HCT116 (cell line): Measurements from ENCODE around the gene HTR7. TPM values are rescaled to one million over a fixed set of nuclear protein-coding genes. Genes with fewer than 3 reads are reported as not detected.

ENCODE experiments used
- ATAC-seq: fragments of 200-7000 bp; cut with Tn5 transposase; 2 replicates; pipeline ENCODE4 v1.9.1; 2020; ENCODE audit warnings: mild to moderate bottlenecking, moderate library complexity
- BruUV-seq: library from RNA; stranded (reverse); fragments of 400-500 nt; replicated peaks from 2 replicates; lab custom pipeline; 2021; lab: Mats Ljungman, UMichigan
- CTCF ChIA-PET: fragments of 300-600 bp; sonication (Branson Sonifier 250); formaldehyde crosslinking; loops from one replicate; lab custom pipeline; 2021; ENCODE audit warnings: antibody characterized with exemption; lab: Charles Lee
- POLR2A ChIA-PET: fragments of 300-600, 350-600 bp; sonication (Branson Sonifier 250); formaldehyde crosslinking; loops from one replicate; lab custom pipeline; 2021; ENCODE audit warnings: antibody characterized with exemption; lab: Charles Lee
- RAD21 ChIA-PET, 2 experiments: fragments of 300-600 bp; sonication (Branson Sonifier 250); formaldehyde crosslinking; loops; one replicate each; lab custom pipeline; 2023; ENCODE audit warnings: low total read pairs in 2 of 2; ENCODE audit not compliant: uncharacterized antibody in 2 of 2, unreplicated experiment in 2 of 2, low non-redundant PET in 1 of 2; lab: Charles Lee
- DNase-seq: peaks from one replicate; pipeline ENCODE4 v3.0.0-alpha.2; 2010; ENCODE audit warnings: low read depth, low spot score
- H2AFZ ChIP-seq: fragments of 200-600 bp; shearing (Covaris generic), sonication (generic); 2 replicates; pipeline ENCODE4 v1.6.1; 2017; ENCODE audit warnings: low read depth, mixed run types, mixed read lengths, antibody characterized with exemption, low read length; ENCODE audit not compliant: poor library complexity, severe bottlenecking
- H3K27ac ChIP-seq: 2 replicates; pipeline ENCODE4 v1.5.1; 2012; ENCODE audit warnings: low read depth, low read length
- H3K27me3 ChIP-seq: fragments of 200-600 bp; sonication (generic); 2 replicates; pipeline ENCODE4 v1.6.1; 2016; ENCODE audit warnings: mixed run types, low read length, mixed read lengths; ENCODE audit not compliant: insufficient read depth
- H3K36me3 ChIP-seq, 2 experiments: fragments of 200-500 bp in 1 of 2; fragments of 200-600 bp in 1 of 2; sonication (Bioruptor generic) in 1 of 2; sonication (generic) in 1 of 2; 2 replicates each; pipeline versions ENCODE4 v1.5.1 to v1.6.1; 2014 to 2016; ENCODE audit warnings: low read length in 2 of 2, inconsistent platforms in 1 of 2, mixed read lengths in 1 of 2, mixed run types in 1 of 2; ENCODE audit not compliant: insufficient read depth in 2 of 2, control insufficient read depth in 1 of 2
- H3K4me1 ChIP-seq, 2 experiments: fragments of 200-600 bp in 1 of 2; sonication (generic) in 1 of 2; 2 replicates each; pipeline versions ENCODE4 v1.5.1 to v1.6.1; 2012 to 2017; ENCODE audit warnings: low read length in 2 of 2, inconsistent platforms in 1 of 2, mild to moderate bottlenecking in 1 of 2, mixed read lengths in 1 of 2, mixed run types in 1 of 2, moderate library complexity in 1 of 2; ENCODE audit not compliant: insufficient read depth in 2 of 2, control insufficient read depth in 1 of 2
- H3K4me2 ChIP-seq: fragments of 200-600 bp; sonication (generic); 2 replicates; pipeline ENCODE4 v1.6.1; 2017; ENCODE audit warnings: mixed run types, low read length, mixed read lengths
- H3K4me3 ChIP-seq, 2 experiments: fragments of 200-600 bp in 1 of 2; sonication (generic) in 1 of 2; replicated peaks in 1 of 2; 2 replicates each; pipeline ENCODE4 v1.5.1; 2011 to 2016; ENCODE audit warnings: low read length in 2 of 2, control low read depth in 1 of 2, low read depth in 1 of 2, mild to moderate bottlenecking in 1 of 2, mixed read lengths in 1 of 2, mixed run types in 1 of 2
- H3K79me2 ChIP-seq: fragments of 200-600 bp; sonication (generic); 2 replicates; pipeline ENCODE4 v1.6.1; 2017; ENCODE audit warnings: mild to moderate bottlenecking, mixed run types, low read length, moderate library complexity, mixed read lengths; ENCODE audit not compliant: insufficient read depth
- H3K9ac ChIP-seq: fragments of 200-600 bp; sonication (generic); 2 replicates; pipeline ENCODE4 v1.6.1; 2016; ENCODE audit warnings: low read length, mixed read lengths
- H3K9me2 ChIP-seq: fragments of 200-600 bp; sonication (generic), shearing (Covaris generic); 2 replicates; pipeline ENCODE4 v1.6.1; 2017; ENCODE audit warnings: mixed run types, mild to moderate bottlenecking, moderate library complexity; ENCODE audit not compliant: insufficient read depth
- H3K9me3 ChIP-seq, 2 experiments: fragments of 200-500 bp in 1 of 2; fragments of 200-600 bp in 1 of 2; sonication (Bioruptor generic) in 1 of 2; sonication (generic) in 1 of 2; 2 replicates each; pipeline ENCODE4 v1.6.1; 2014 to 2017; ENCODE audit warnings: low read length in 2 of 2, mixed read lengths in 2 of 2, inconsistent platforms in 1 of 2, low read depth in 1 of 2, mild to moderate bottlenecking in 1 of 2, mixed run types in 1 of 2, moderate library complexity in 1 of 2; ENCODE audit not compliant: control insufficient read depth in 1 of 2, insufficient read depth in 1 of 2
- H4K20me1 ChIP-seq: fragments of 200-600 bp; sonication (generic), shearing (Covaris generic); 2 replicates; pipeline ENCODE4 v1.6.1; 2017; ENCODE audit warnings: mixed run types, mild to moderate bottlenecking, moderate library complexity; ENCODE audit not compliant: insufficient read depth
- CBX3 ChIP-seq: IDR thresholded peaks from 2 replicates; pipeline ENCODE4 v1.6.1; 2012; ENCODE audit warnings: low read depth
- CEBPB ChIP-seq: IDR thresholded peaks from 2 replicates; pipeline ENCODE4 v1.6.1; 2012; ENCODE audit warnings: low read depth
- EGR1 ChIP-seq: IDR thresholded peaks from 2 replicates; pipeline ENCODE4 v1.6.1; 2012; ENCODE audit warnings: low read depth
- EZH2phosphoT487 ChIP-seq: fragments of 200-600 bp; IDR thresholded peaks from 2 replicates; pipeline ENCODE4 v1.6.1; 2018; ENCODE audit warnings: antibody characterized with exemption, borderline replicate concordance
- FOSL1 ChIP-seq: IDR thresholded peaks from 2 replicates; pipeline ENCODE4 v1.6.1; 2012; ENCODE audit warnings: low read depth
- JUND ChIP-seq: IDR thresholded peaks from 2 replicates; pipeline ENCODE4 v1.6.1; 2012
- POLR2A ChIP-seq: IDR thresholded peaks from 2 replicates; pipeline ENCODE4 v1.7.0; 2011; ENCODE audit warnings: borderline replicate concordance; ENCODE audit not compliant: insufficient read depth, insufficient read length; ENCODE audit errors: extremely low read depth
- RAD21 ChIP-seq: IDR thresholded peaks from 2 replicates; pipeline ENCODE4 v1.6.1; 2012; ENCODE audit warnings: low read depth, mild to moderate bottlenecking
- SP1 ChIP-seq: IDR thresholded peaks from 2 replicates; pipeline ENCODE4 v1.6.1; 2012; ENCODE audit warnings: low read depth
- SRF ChIP-seq: IDR thresholded peaks from 2 replicates; pipeline ENCODE4 v1.6.1; 2012; ENCODE audit warnings: low read depth
- TCF7L2 ChIP-seq: IDR thresholded peaks from 2 replicates; pipeline ENCODE4 v1.7.0; 2011; ENCODE audit warnings: borderline replicate concordance, inconsistent platforms; ENCODE audit not compliant: insufficient read depth, insufficient read length; ENCODE audit errors: extremely low read depth
- YY1 ChIP-seq: IDR thresholded peaks from 2 replicates; pipeline ENCODE4 v1.6.1; 2011; ENCODE audit warnings: low read length, low read depth, moderate library complexity, mild to moderate bottlenecking; ENCODE audit not compliant: insufficient replicate concordance; ENCODE audit errors: extremely low read depth
- ZFX ChIP-seq: fragments of 450-650 bp; IDR thresholded peaks from 2 replicates; pipeline ENCODE4 v1.6.1; 2017
- intact Hi-C: fragments of 100-400 bp; cut with micrococcal nuclease; formaldehyde crosslinking; loops from 2 replicates; pipeline ENCODE4 v1.10.0; 2022
- total RNA-seq: library from RNA; stranded (reverse); gene quantifications from one replicate; pipeline ENCODE4 v1.2.1, GENCODE V29; 2021; ENCODE audit not compliant: unreplicated experiment
- TF ChIP-seq, protein P1 (sequence below): IDR thresholded peaks from 2 replicates; pipeline ENCODE4 v1.6.1; 2011; ENCODE audit warnings: mild to moderate bottlenecking, low read length, moderate library complexity; ENCODE audit not compliant: insufficient replicate concordance; ENCODE audit errors: extremely low read depth
- TF ChIP-seq, protein P2 (sequence below), 3 experiments: fragments of 200-600 bp in 1 of 3; sonication (generic) in 1 of 3; IDR thresholded peaks in 2 of 3; conservative IDR thresholded peaks in 1 of 3; 2 replicates each; pipeline ENCODE4 v1.5.1; 2012 to 2017; ENCODE audit warnings: low read depth in 2 of 3, low read length in 2 of 3, antibody characterized with exemption in 1 of 3, borderline replicate concordance in 1 of 3, control low read depth in 1 of 3, mild to moderate bottlenecking in 1 of 3, mixed read lengths in 1 of 3, mixed run types in 1 of 3, moderate library complexity in 1 of 3; ENCODE audit not compliant: insufficient read depth in 1 of 3
- TF ChIP-seq, protein P3 (sequence below): IDR thresholded peaks from 2 replicates; pipeline ENCODE4 v1.6.1; 2012
- TF ChIP-seq, protein P4 (sequence below): IDR thresholded peaks from 2 replicates; pipeline ENCODE4 v1.6.1; 2012; ENCODE audit warnings: low read depth
- TF ChIP-seq, protein P5 (sequence below): IDR thresholded peaks from 2 replicates; pipeline ENCODE4 v1.6.1; 2012

Gene HTR7
- total RNA-seq, 1 experiment from 2014 or later, result 32.2 TPM

DNA sequence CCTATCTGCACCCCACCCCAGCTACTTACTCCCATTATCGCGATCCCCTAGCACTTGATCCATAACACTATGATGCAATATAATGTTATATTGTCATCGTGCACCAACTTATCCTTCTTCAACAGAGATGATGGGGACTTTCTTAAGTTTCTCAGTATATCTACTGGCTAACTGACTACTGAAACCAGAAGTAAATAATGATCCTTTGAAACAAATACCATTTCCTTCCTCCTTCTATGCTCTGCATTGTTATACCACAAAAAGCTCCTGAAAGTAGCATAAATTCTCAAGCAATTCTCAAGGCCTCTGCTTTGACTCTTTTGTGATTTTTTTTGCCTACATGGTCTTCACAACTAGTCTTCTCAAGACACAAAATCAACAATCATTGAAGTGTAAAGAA is 68.9 kb downstream of the HTR7 start:
- H3K79me2 ChIP-seq, result peaks cover 86% of the 10 kb centered on the region
- H3K9me3 ChIP-seq, result no peaks in the 10 kb centered on the region
- DNase-seq, result no peak
- H2AFZ ChIP-seq, result no peak overlapping the region
- intact Hi-C loops, result loop anchor here (1.0 kb wide), 2 partner anchors 38 to 996 kb away; no protein-coding TSS in a partner anchor
- no peaks in the 10 kb centered on the region for H3K36me3 ChIP-seq
- BruUV-seq, result no TSS peak
- no peaks in the 10 kb centered on the region for H3K9me2 ChIP-seq
- ChIA-PET POLR2A (no interaction called here), RAD21 (no interaction called here), CTCF (interaction anchor here (0.8 to 2.9 kb wide), 15 partner anchors 11 to 501 kb away, joined by 3 to 12 read pairs (median 4); partner anchors contain the start of gene HTR7)
- no peak for TF ChIP-seq ZFX
- TF ChIP-seq, protein P1, sequence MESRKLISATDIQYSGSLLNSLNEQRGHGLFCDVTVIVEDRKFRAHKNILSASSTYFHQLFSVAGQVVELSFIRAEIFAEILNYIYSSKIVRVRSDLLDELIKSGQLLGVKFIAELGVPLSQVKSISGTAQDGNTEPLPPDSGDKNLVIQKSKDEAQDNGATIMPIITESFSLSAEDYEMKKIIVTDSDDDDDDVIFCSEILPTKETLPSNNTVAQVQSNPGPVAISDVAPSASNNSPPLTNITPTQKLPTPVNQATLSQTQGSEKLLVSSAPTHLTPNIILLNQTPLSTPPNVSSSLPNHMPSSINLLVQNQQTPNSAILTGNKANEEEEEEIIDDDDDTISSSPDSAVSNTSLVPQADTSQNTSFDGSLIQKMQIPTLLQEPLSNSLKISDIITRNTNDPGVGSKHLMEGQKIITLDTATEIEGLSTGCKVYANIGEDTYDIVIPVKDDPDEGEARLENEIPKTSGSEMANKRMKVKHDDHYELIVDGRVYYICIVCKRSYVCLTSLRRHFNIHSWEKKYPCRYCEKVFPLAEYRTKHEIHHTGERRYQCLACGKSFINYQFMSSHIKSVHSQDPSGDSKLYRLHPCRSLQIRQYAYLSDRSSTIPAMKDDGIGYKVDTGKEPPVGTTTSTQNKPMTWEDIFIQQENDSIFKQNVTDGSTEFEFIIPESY, result no peak
- no peak for TF ChIP-seq CEBPB
- no peak for TF ChIP-seq SRF
- no peak for TF ChIP-seq FOSL1
- no peak for TF ChIP-seq YY1
- TF ChIP-seq SP1, result no peak
- no peak for TF ChIP-seq JUND
- no peak for TF ChIP-seq CBX3
- TF ChIP-seq TCF7L2, result no peak
- TF ChIP-seq, protein P2, sequence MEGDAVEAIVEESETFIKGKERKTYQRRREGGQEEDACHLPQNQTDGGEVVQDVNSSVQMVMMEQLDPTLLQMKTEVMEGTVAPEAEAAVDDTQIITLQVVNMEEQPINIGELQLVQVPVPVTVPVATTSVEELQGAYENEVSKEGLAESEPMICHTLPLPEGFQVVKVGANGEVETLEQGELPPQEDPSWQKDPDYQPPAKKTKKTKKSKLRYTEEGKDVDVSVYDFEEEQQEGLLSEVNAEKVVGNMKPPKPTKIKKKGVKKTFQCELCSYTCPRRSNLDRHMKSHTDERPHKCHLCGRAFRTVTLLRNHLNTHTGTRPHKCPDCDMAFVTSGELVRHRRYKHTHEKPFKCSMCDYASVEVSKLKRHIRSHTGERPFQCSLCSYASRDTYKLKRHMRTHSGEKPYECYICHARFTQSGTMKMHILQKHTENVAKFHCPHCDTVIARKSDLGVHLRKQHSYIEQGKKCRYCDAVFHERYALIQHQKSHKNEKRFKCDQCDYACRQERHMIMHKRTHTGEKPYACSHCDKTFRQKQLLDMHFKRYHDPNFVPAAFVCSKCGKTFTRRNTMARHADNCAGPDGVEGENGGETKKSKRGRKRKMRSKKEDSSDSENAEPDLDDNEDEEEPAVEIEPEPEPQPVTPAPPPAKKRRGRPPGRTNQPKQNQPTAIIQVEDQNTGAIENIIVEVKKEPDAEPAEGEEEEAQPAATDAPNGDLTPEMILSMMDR (IDR thresholded peaks at IDR 0.05 in 2 of 3, conservative IDR thresholded peaks at IDR 0.05 in 1 of 3; ENCODE audit: borderline replicate concordance in 1 of 3, insufficient read depth in 1 of 3, low read depth in 2 of 3, low read length in 2 of 3), result no peak
- TF ChIP-seq, protein P3, sequence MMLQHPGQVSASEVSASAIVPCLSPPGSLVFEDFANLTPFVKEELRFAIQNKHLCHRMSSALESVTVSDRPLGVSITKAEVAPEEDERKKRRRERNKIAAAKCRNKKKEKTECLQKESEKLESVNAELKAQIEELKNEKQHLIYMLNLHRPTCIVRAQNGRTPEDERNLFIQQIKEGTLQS, result no peak
- TF ChIP-seq POLR2A, result no peak
- no peak for TF ChIP-seq EZH2phosphoT487
- TF ChIP-seq, protein P4, sequence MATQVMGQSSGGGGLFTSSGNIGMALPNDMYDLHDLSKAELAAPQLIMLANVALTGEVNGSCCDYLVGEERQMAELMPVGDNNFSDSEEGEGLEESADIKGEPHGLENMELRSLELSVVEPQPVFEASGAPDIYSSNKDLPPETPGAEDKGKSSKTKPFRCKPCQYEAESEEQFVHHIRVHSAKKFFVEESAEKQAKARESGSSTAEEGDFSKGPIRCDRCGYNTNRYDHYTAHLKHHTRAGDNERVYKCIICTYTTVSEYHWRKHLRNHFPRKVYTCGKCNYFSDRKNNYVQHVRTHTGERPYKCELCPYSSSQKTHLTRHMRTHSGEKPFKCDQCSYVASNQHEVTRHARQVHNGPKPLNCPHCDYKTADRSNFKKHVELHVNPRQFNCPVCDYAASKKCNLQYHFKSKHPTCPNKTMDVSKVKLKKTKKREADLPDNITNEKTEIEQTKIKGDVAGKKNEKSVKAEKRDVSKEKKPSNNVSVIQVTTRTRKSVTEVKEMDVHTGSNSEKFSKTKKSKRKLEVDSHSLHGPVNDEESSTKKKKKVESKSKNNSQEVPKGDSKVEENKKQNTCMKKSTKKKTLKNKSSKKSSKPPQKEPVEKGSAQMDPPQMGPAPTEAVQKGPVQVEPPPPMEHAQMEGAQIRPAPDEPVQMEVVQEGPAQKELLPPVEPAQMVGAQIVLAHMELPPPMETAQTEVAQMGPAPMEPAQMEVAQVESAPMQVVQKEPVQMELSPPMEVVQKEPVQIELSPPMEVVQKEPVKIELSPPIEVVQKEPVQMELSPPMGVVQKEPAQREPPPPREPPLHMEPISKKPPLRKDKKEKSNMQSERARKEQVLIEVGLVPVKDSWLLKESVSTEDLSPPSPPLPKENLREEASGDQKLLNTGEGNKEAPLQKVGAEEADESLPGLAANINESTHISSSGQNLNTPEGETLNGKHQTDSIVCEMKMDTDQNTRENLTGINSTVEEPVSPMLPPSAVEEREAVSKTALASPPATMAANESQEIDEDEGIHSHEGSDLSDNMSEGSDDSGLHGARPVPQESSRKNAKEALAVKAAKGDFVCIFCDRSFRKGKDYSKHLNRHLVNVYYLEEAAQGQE, result no peak
- no peak for TF ChIP-seq EGR1
- TF ChIP-seq, protein P5, sequence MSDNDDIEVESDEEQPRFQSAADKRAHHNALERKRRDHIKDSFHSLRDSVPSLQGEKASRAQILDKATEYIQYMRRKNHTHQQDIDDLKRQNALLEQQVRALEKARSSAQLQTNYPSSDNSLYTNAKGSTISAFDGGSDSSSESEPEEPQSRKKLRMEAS, result no peak
- TF ChIP-seq RAD21, result no peak
- no peak overlapping the region for H3K27ac ChIP-seq
- H3K27me3 ChIP-seq, result no peaks in the 10 kb centered on the region
- no peak overlapping the region for H3K9ac ChIP-seq
- H3K4me1 ChIP-seq, result no peaks in the 10 kb centered on the region
- H3K4me3 ChIP-seq, result no peak overlapping the region
- no peaks in the 10 kb centered on the region for H4K20me1 ChIP-seq
- no peak overlapping the region for H3K4me2 ChIP-seq
- no peak for ATAC-seq
